Measurements from ENCODE around the gene ADCK2.
"Not testable (repeated sequence)": the region's sequence is repeated elsewhere in the genome, so short reads cannot be mapped to it uniquely, and the experiment has no call there.

Gene ADCK2

GRCh38 chr7:140686921-140687320, 14.2 kb downstream of the ADCK2 start:
- no peak for TF ChIP-seq CTCF (IDR thresholded peaks at IDR 0.05; ENCODE audit: control insufficient read depth, extremely low read depth, insufficient read depth)
- DNase-seq (ENCODE audit: low read depth) = no peak
- no peak overlapping the region for H3K4me3 ChIP-seq (ENCODE audit: low read depth, low read length)

GRCh38 chr7:140688341-140688740, 15.6 kb downstream of the ADCK2 start:
- no peak for TF ChIP-seq CTCF (IDR thresholded peaks at IDR 0.05; ENCODE audit: control insufficient read depth, extremely low read depth, insufficient read depth)

GRCh38 chr7:140689199-140690152, 16.7 kb downstream of the ADCK2 start:
- no peak for TF ChIP-seq CTCF (IDR thresholded peaks at IDR 0.05; ENCODE audit: control insufficient read depth, extremely low read depth, insufficient read depth)
- DNase-seq (ENCODE audit: low read depth) = no peak
- H3K4me3 ChIP-seq (ENCODE audit: low read depth, low read length) = no peak overlapping the region

More at GRCh38 chr7:140688341-140688740, 15.6 kb downstream of the ADCK2 start:
- no peak for DNase-seq (ENCODE audit: low read depth)
- no peak overlapping the region for H3K4me3 ChIP-seq (ENCODE audit: low read depth, low read length)

GRCh38 chr7:140691376-140692045, 18.8 kb downstream of the ADCK2 start:
- DNase-seq (ENCODE audit: low read depth) = no peak
- H3K4me3 ChIP-seq (ENCODE audit: low read depth, low read length) = no peak overlapping the region
- no peak for TF ChIP-seq CTCF (IDR thresholded peaks at IDR 0.05; ENCODE audit: control insufficient read depth, extremely low read depth, insufficient read depth)

GRCh38 chr7:140693849-140694248, 21.1 kb downstream of the ADCK2 start:
- H3K4me3 ChIP-seq (ENCODE audit: low read depth, low read length); DNase-seq (ENCODE audit: low read depth): not testable (repeated sequence)

- DNase-seq (ENCODE audit: low read depth) = no peak
- H3K4me3 ChIP-seq (ENCODE audit: low read depth, low read length) = no peak overlapping the region
- TF ChIP-seq CTCF (IDR thresholded peaks at IDR 0.05; ENCODE audit: control insufficient read depth, extremely low read depth, insufficient read depth) = no peak
Observed at GRCh38 chr7:140694592-140694991, 21.8 kb downstream of the ADCK2 start.

GRCh38 chr7:140695381-140695780, 22.6 kb downstream of the ADCK2 start:
- no peak overlapping the region for H3K4me3 ChIP-seq (ENCODE audit: low read depth, low read length)
- no peak for DNase-seq (ENCODE audit: low read depth)
- no peak for TF ChIP-seq CTCF (IDR thresholded peaks at IDR 0.05; ENCODE audit: control insufficient read depth, extremely low read depth, insufficient read depth)
